A549 treated with GW870086 at 1 μM for 4 hours (cell line): Measurements from ENCODE around the gene CEP120. TPM values are rescaled to one million over a fixed set of nuclear protein-coding genes. Genes with fewer than 3 reads are reported as not detected.

ENCODE experiments used
- total RNA-seq: library from RNA; stranded (reverse); fragments of 200-300 nt; extraction: Qiagen RNA extraction; gene quantifications from 5 replicates; pipeline ENCODE4 v1.2.3, GENCODE V29; 2022; ENCODE audit warnings: low read depth

Gene CEP120
- total RNA-seq = 6.6 to 11.4 TPM (median 9.7 TPM) in 5 replicates

GRCh38 chr5:123423278-123424149 lies at the start of gene CEP120:
Gene CEP120 (minus strand): TSS chr5:123423403. CDS start chr5:123422998, 405 bp downstream.

Other genes starting within 250 kb of the CEP120 start
- 15.2 to 24.5 TPM (median 22.9 TPM) in 5 replicates for gene CSNK1G3, start 88.8 kb upstream of the CEP120 start, total RNA-seq